Prostate gland (tissue), 2 donors: Measurements from ENCODE around the gene NCF1.
"Not testable (repeated sequence)": the region's sequence is repeated elsewhere in the genome, so short reads cannot be mapped to it uniquely, and the experiment has no call there.

Source experiments
- POLR2A ChIP-seq: fragments of 450-650 bp; IDR thresholded peaks from one replicate; pipeline ENCODE4 v1.6.1; 2016; ENCODE audit warnings: antibody characterized with exemption, mild to moderate bottlenecking
- POLR2AphosphoS5 ChIP-seq: sonication (generic); formaldehyde crosslinking; IDR thresholded peaks from one replicate; pipeline ENCODE4 v1.6.1; 2017; ENCODE audit warnings: antibody characterized with exemption
- TF ChIP-seq, protein P1 (sequence below), 4 experiments: fragments of 200-600 bp in 2 of 4; fragments of 450-650 bp in 2 of 4; sonication (generic) in 2 of 4; IDR thresholded peaks; 1 replicate in 3 of 4; 2 replicates in 1 of 4; pipeline ENCODE4 v1.5.1; 2016 to 2019; ENCODE audit warnings: antibody characterized with exemption in 4 of 4, mild to moderate bottlenecking in 2 of 4, moderate library complexity in 2 of 4

GRCh38 chr7:74798644-74799043 is 24.8 kb downstream of the NCF1 start:
- TF ChIP-seq, protein P1, sequence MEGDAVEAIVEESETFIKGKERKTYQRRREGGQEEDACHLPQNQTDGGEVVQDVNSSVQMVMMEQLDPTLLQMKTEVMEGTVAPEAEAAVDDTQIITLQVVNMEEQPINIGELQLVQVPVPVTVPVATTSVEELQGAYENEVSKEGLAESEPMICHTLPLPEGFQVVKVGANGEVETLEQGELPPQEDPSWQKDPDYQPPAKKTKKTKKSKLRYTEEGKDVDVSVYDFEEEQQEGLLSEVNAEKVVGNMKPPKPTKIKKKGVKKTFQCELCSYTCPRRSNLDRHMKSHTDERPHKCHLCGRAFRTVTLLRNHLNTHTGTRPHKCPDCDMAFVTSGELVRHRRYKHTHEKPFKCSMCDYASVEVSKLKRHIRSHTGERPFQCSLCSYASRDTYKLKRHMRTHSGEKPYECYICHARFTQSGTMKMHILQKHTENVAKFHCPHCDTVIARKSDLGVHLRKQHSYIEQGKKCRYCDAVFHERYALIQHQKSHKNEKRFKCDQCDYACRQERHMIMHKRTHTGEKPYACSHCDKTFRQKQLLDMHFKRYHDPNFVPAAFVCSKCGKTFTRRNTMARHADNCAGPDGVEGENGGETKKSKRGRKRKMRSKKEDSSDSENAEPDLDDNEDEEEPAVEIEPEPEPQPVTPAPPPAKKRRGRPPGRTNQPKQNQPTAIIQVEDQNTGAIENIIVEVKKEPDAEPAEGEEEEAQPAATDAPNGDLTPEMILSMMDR (IDR thresholded peaks at IDR 0.05) = not testable (repeated sequence)
- TF ChIP-seq POLR2A, POLR2AphosphoS5: not testable (repeated sequence)
